8988T (cell line): ENCODE measurements around the gene PLEKHG2.
"Not testable (repeated sequence)": the region's sequence is repeated elsewhere in the genome, so short reads cannot be mapped to it uniquely, and the experiment has no call there.

ENCODE experiments used
- DNase-seq: peaks from one replicate; pipeline ENCODE4 v3.0.0; 2011

The PLEKHG2 gene

DNA sequence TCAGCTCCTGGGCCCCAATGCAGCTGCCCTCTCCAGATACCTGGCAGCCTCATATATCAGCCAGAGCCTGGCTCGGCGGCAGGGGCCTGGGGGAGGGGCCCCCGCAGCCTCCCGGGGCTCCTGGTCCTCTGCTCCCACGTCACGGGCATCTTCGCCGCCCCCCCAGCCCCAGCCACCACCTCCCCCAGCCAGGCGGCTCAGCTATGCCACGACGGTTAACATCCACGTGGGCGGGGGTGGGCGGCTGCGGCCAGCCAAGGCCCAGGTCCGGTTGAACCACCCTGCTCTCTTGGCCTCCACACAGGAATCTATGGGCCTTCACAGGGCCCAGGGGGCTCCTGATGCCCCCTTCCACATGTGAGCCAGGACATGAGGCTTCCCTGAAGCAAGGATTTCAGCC is 12.5 kb downstream of the PLEKHG2 start:
- no peak for DNase-seq

DNA sequence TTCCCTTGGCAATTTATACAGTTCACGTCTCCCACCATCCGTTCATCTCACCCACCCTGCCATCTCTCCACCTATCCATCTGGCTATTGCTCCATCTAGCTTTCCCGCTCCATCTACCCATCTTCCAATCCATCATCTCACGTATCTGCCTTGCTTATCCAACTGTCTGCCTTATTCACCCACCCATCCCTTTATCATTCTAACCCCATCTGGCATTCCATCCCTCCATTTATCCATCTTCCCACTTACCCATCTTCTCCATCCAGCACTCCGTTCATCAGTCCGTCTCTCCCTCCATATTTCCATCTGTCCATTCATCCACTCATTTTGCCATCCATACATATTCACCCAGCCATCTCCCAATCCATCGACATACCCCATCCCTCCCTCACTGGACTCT is 13.3 kb downstream of the PLEKHG2 start:
- no peak for DNase-seq

GRCh38 chr19:39426170-39426569 is 13.7 kb downstream of the PLEKHG2 start:
- DNase-seq, result no peak

DNA sequence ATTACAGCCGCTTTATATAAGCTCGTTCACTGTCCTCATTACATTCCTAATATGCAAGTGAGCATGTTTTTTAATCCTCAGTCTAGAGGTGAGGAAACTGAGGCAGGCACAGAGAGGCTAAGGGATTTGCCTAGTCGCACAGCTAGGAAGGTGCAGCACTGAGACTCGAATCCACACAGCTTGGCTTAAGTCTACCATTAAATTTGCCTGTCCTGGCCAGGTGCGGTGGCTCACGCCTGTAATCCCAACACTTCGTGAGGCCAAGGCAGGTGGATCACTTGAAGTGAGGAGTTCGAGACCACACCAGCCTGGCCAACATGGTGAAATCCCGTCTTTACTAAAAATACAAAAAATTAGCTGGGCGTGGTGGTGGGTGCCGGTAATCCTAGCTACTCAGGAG is 15.2 kb downstream of the PLEKHG2 start:
- DNase-seq, result no peak

- DNase-seq, result peak; percentile 58
Measured at GRCh38 chr19:39428283-39429112, 16.0 kb downstream of the PLEKHG2 start.

GRCh38 chr19:39430675-39431593 is 18.5 kb downstream of the PLEKHG2 start:
- DNase-seq, result no peak

- DNase-seq, result no peak
Measured at GRCh38 chr19:39432677-39433025, 20.2 kb downstream of the PLEKHG2 start.

GRCh38 chr19:39433480-39434079 is 21.1 kb downstream of the PLEKHG2 start:
- DNase-seq, result no peak

DNA sequence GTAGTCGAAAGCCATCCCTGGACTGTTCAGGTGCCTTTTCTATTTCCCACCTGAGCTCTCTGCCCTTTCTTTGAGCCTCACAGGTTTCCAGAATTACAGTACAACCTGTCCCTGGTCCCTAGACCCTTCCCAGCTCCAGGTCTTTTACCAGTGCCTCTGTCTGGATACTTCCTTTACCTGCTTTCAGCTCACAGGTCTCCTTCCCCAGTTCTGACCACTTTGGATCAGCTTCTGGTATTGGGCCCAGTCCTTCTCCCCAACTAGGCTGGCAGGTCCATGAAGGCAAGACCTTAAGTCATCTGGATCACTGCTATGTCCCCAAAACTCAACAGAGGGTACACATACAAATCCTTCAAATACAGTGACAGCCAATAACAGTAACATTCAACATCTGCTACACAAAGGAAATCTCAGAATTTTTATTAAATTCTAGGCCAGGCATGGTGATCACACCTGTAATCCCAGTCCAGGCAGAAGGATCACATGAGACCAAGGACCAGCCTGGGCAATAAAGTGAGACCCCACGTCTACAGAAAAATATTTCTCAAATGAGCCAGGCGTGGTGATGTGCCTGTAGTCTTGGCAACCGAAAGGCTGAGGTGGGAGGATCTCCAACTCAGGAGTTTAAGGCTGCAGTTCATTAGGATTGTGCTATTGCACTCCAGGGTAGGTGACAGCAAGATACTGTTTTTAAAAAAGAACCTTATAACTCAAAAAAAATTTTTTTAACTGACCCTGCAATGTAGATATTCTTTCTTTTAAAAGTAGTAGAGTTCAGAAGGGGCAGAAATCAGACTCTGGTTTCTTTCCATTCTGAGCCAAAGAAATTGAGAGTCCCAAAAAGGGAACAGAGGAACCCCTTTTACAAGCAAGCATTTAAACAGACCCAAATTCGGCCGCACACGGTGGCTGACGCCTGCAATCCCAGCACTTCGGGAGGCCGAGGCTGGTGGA is 21.9 kb downstream of the PLEKHG2 start:
- no peak for DNase-seq

DNA sequence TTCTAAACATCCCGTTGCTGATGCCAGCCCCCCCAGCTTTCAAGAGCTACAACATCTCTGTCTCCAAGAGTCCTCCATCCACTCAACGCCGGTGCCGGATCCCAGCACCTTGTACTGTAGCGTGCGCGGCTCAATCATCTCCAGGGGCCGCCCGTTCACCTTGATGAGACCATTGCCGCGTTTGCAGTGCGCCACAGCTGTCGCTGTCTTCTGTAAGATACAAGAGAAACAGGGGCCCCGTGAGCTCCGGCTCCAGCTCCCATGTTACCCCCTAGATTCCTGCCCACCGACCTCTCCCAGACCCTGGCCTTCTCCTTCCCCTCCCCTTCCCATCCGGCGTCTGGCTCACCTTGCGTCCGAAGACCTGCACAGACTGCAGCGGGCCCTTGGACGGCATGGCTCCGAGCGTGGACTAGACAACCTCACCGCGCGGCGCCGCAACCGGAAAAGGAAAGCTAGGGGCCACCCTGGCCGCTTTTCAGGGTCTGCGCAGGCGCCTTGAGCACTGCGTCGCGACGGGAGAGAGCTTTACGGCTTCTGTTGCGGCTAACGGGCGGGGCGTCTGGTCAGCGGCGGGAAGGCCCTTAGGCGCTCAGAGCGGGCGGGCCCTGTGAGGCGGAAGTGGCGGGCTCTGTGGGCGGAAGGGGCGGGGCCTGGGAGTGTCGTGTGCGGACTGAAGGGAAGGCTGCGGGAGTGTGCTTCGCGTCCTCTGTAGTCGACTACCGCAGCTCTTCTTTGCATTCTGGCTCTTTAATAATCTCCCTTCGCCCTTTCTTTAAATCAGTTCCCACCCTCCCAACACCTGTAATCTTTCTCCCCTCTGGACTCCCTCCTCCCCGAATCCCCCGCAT is 23.3 kb downstream of the PLEKHG2 start, which contains the start of gene RPS16:
TSS of gene RPS16 (minus strand) at position 451 of the 851 bp plus-strand sequence. CDS start at position 397, 54 bp downstream.
- DNase-seq, result peak; percentile 68

GRCh38 chr19:39436350-39436716 is 23.9 kb downstream of the PLEKHG2 start:
- no peak for DNase-seq

GRCh38 chr19:39438270-39438934 is 25.9 kb downstream of the PLEKHG2 start:
- no peak for DNase-seq

DNA sequence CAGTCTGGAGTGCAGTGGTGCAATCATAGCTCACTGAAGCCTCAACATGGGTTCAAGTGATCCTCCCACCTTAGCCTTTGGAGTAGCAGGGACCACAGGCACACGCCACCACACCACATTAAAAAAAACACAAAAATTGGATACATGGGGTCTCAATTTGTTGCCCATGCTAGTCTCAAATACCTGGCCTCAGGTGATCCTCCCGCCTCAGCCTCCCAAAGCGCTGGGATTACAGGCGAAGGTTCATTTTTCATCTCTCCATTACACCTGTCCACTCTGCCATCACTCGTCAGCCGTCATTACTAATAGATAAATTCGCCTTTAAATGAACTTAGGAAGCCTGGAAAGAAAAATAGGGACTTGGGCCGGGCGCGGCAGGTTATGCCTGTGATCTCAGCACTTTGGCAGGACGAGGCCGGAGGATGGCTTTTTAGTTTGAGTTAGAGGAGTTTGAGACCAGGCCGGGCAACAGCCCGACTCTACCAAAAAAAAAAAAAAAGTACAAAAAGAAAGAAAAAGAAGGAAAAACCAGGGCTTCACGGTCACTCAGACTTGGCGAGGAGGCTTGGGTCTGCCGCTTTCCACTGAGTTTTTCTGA is 32.2 kb downstream of the PLEKHG2 start:
- no peak for DNase-seq

DNA sequence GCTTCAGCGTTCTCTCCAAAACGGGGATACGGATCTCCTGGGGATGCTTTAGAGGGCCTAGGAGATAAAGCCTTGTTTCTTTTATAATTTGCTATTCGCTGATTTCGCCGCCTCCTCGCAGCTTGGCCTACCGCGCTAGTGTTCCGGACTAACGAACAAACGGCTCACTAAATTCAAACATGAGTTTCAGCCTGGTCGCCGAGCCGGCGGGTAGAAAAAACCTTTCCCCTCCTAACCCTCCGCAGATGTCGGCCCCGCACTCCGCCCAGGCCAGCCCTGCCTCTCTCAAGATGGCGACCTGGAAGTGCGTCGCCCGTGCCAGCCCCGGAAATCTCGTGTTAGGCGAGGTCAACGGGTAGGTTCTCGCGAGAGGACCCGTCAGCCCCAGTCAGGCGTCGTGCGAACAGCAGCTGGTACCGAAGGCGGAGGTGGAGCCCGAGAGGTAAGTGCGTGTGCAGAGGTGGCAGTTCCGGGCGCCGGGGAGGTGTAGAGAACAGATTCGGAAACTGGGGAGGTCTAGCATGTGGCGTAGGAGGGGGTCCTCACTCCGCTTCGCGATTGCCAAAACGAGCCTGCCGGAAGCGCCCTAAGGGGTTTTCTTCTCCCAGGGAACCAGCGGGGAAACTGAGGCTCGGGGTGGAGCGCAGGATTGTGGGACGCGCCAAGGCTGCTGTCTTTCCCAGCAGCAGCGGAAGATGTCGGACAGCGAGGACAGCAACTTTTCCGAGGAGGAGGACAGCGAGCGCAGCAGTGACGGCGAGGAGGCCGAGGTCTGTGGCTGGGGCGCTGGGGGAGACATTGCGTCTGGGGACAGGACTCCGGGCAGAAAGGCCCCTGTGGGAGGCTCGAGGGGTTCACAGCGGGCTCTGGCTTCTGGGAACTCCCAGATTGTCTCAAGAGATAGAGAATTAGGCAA is 33.0 kb downstream of the PLEKHG2 start, which contains the start of gene SUPT5H:
TSS of gene SUPT5H (plus strand) at position 387 of the 916 bp plus-strand sequence. CDS start at position 696, 309 bp downstream.
- DNase-seq, result peak; percentile 88

DNA sequence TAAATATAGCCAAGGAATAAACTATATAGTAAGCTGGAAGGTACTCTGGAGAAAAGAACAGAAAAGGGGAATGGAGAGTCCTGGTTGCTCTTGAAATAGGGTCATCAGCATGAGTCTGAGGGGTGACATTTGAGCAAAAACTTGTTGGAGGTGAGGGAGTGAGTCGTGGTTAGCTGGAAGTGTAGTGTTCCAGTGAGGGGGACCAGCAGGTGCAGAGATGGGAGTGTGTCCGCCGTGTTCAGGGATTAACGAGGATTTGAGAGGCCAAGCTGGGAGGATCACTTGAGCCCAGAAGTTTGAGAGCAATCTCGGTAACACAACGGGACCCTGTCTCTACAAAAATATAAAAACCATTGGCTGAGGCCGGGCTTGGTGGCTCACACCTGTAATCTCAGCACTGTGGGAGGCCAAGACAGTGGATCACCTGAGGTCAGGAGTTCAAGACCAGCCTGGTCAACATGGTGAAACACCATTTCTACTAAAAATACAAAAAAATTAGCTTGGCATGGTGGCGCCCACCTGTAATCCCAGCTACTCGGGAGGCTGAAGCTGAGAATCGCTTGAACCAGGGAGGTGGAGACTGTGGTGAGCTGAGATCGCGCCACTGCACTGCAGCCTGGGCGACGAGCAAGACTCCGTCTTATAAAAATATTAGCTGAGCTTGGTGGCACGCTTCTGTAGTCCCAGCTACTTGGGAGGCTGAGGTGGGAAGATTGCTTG is 34.1 kb downstream of the PLEKHG2 start:
- no peak for DNase-seq

DNA sequence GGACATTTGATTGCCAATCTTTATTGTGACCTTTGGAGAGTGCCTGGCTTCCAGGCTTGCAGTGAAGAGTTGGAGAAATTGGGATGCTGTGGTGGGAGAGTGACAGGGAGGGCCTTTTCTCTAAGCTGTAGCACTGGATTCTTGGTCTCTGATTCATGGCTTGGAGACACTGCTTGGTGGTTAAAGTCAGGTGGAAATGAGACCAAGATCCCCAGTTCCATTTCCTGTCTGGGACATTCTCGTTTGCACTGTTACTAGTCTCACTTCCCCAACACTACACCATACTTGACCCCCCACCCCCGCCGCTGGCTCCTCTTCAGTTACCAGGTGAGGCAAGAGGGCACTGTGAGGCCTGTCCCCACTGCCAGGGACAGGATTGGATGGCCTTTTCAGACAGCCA is 35.8 kb downstream of the PLEKHG2 start:
- DNase-seq, result no peak

DNA sequence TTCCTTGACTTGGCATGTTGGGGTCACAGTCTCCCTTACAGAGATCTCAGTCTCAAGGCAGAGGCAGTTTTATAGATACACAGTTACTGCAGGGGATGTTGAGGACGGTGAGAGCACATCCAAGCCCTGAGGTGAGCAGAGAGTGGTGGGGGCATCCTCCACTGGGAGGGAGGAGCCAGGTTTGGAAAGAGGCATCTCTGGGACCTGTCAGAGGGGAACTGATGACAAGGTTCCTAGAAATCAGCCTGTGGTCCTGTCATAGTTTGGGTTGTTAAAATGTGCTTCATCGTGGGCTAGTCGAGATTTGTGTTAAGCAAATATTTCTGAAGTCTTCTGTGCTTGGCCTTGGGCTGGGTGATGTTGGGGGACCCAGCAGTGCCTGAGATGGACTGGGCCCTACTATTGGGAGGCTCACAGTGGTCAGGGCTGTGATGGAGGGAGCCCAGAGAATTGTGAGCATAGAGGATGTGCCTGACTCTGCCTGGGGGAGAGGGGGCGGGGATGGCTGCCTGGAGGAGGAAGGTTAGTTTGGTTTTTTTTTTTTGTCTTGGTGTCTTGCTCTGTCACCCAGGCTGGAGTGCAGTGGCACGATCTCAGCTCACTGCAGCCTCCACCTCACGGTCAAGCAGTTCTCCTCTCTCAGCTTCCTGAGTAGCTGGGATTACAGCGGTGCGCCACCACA is 36.8 kb downstream of the PLEKHG2 start:
- no peak for DNase-seq

- DNase-seq, result not testable (repeated sequence)
Measured at GRCh38 chr19:39451257-39451656, 38.8 kb downstream of the PLEKHG2 start.
